Body of pancreas (tissue), 4 donors: Measurements from ENCODE around the gene ADARB1. TPM values are rescaled to one million over a fixed set of nuclear protein-coding genes. Genes with fewer than 3 reads are reported as not detected.

Experiments
- ATAC-seq: fragments of 150-250 bp; one replicate; pipeline ENCODE4 v1.9.1; 2016
- DNase-seq, 4 donors: peaks; one replicate each; pipeline ENCODE4 v3.0.0-alpha.2; 2019
- H3K27ac ChIP-seq, 4 donors: fragments of 200-600 bp; sonication (generic); 1 replicate in 3 of 4; 2 replicates in 1 of 4; pipeline versions ENCODE4 v1.5.1 to v1.6.1; 2016 to 2019; ENCODE audit warnings: mild to moderate bottlenecking in 1 of 4, mixed read lengths in 1 of 4, moderate library complexity in 1 of 4
- H3K27me3 ChIP-seq, 2 donors: fragments of 200-600 bp; sonication (generic); one replicate each; pipeline ENCODE4 v1.6.0; 2016; ENCODE audit warnings: mild to moderate bottlenecking in 1 of 2
- H3K36me3 ChIP-seq, 2 donors: fragments of 200-600 bp; sonication (generic); replicated peaks in 1 of 2; 2 replicates each; pipeline ENCODE4 v1.5.1; 2016; ENCODE audit warnings: low read depth in 2 of 2; ENCODE audit not compliant: insufficient read depth in 1 of 2
- H3K4me1 ChIP-seq: fragments of 200-600 bp; sonication (generic); one replicate; pipeline ENCODE4 v1.6.0; 2016
- H3K4me3 ChIP-seq, 2 donors: fragments of 200-600 bp; sonication (generic); 1 replicate in 1 of 2; 2 replicates in 1 of 2; pipeline ENCODE4 v1.5.1; 2016 to 2019
- H3K9me3 ChIP-seq, 3 donors: fragments of 200-600 bp; sonication (generic); 1 replicate in 2 of 3; 2 replicates in 1 of 3; pipeline ENCODE4 v1.5.1; 2016
- CTCF ChIP-seq, 7 experiments: fragments of 450-650 bp in 4 of 7; fragments of 200-600 bp in 3 of 7; sonication (generic) in 3 of 7; IDR thresholded peaks; one replicate each; pipeline ENCODE4 v1.5.1; 2016 to 2019; ENCODE audit warnings: antibody characterized with exemption in 7 of 7
- POLR2A ChIP-seq, 3 donors: fragments of 450-650 bp; IDR thresholded peaks; one replicate each; pipeline ENCODE4 v1.6.1; 2016; ENCODE audit warnings: antibody characterized with exemption in 3 of 3, mild to moderate bottlenecking in 2 of 3
- WGBS, 2 donors: methylation state at CpG; one replicate each; pipeline ENCODE4 v1.1.5; 2017; 5-methylcytosine and 5-hydroxymethylcytosine counted together
- intact Hi-C: fragments of 100-400 bp; cut with DNase I; formaldehyde crosslinking; loops from one replicate; pipeline ENCODE4 v1.15.1; 2023
- total RNA-seq, 2 donors: library from RNA; depleted of rRNA; stranded (reverse); fragments of >200 nt; gene quantifications; one replicate each; pipeline ENCODE4 v1.1.0, GENCODE V29; 2016

The ADARB1 gene
- total RNA-seq, 2 donors from 2014 or later: 11.4 to 11.5 TPM

- 70 to 73% methylated on average over 21 of the region's 21 CpGs for WGBS, 2 donors
- TF ChIP-seq POLR2A (IDR thresholded peaks at IDR 0.05) (no peak), CTCF (IDR thresholded peaks at IDR 0.05) (no peak)
- no peak overlapping the region for H3K4me3 ChIP-seq
- ATAC-seq: no peak
- intact Hi-C loops: no loop called here
- H3K27ac ChIP-seq: peak overlapping the region in 1 of 4 donors; percentile 44
- DNase-seq: no peak
- no peaks in the 10 kb centered on the region for H3K9me3 ChIP-seq
- H3K27me3 ChIP-seq: no peaks in the 10 kb centered on the region
- H3K36me3 ChIP-seq: no peaks in the 10 kb centered on the region
- peaks cover 28% of the 10 kb centered on the region for H3K4me1 ChIP-seq
Measured at GRCh38 chr21:45033791-45034555, 40.4 kb upstream of the ADARB1 start.

- WGBS, 2 donors: 64 to 72% methylated on average over 18 to 23 of the region's 23 CpGs
- intact Hi-C loops: no loop called here
- no peaks in the 10 kb centered on the region for H3K27me3 ChIP-seq
- DNase-seq (no peak), ATAC-seq (no peak)
- H3K4me1 ChIP-seq: peaks cover 25% of the 10 kb centered on the region
- TF ChIP-seq CTCF (IDR thresholded peaks at IDR 0.05) (no peak), POLR2A (IDR thresholded peaks at IDR 0.05) (no peak)
- no peaks in the 10 kb centered on the region for H3K36me3 ChIP-seq
- no peaks in the 10 kb centered on the region for H3K9me3 ChIP-seq
- H3K4me3 ChIP-seq: no peak overlapping the region
- no peak overlapping the region for H3K27ac ChIP-seq
Measured at GRCh38 chr21:45034556-45035476, 39.6 kb upstream of the ADARB1 start.

GRCh38 chr21:45035477-45035848 is 38.9 kb upstream of the ADARB1 start:
- intact Hi-C loops: no loop called here
- TF ChIP-seq POLR2A (IDR thresholded peaks at IDR 0.05) (no peak), CTCF (IDR thresholded peaks at IDR 0.05) (no peak)
- Histone ChIP-seq H3K4me1 (peaks cover 19% of the 10 kb centered on the region), H3K36me3 (no peaks in the 10 kb centered on the region), H3K4me3 (no peak overlapping the region), H3K27ac (no peak overlapping the region), H3K9me3 (no peaks in the 10 kb centered on the region), H3K27me3 (no peaks in the 10 kb centered on the region)
- ATAC-seq (no peak), DNase-seq (no peak)
- 35% methylated on average over 8 of the region's 8 CpGs for WGBS, 2 donors

GRCh38 chr21:45036630-45037029 is 37.8 kb upstream of the ADARB1 start:
- no peak overlapping the region for H3K4me3 ChIP-seq
- 44 to 53% methylated on average over 1 of the region's 1 CpG for WGBS, 2 donors
- intact Hi-C loops: no loop called here

More at GRCh38 chr21:45036630-45037029, 37.8 kb upstream of the ADARB1 start:
- H3K27ac ChIP-seq: no peak overlapping the region
- H3K27me3 ChIP-seq: peaks cover 0 to 2% of the 10 kb centered on the region in 2 donors
- no peak for ATAC-seq
- DNase-seq: no peak
- peaks cover 7% of the 10 kb centered on the region for H3K4me1 ChIP-seq
- H3K36me3 ChIP-seq: no peaks in the 10 kb centered on the region
- no peak for TF ChIP-seq CTCF (IDR thresholded peaks at IDR 0.05)
- no peak for TF ChIP-seq POLR2A (IDR thresholded peaks at IDR 0.05)
- no peaks in the 10 kb centered on the region for H3K9me3 ChIP-seq
